ENCODE measurements around the gene ABCF1.
A peak's percentile ranks its signal among the peaks of the same experiment; 100 is the strongest.

Gene ABCF1

GRCh38 chr6:30616811-30617564 is 45.7 kb downstream of the ABCF1 start, which contains the start of gene PPP1R10:
TSS of gene PPP1R10 (minus strand) at chr6:30617243. CDS start at chr6:30609944, 7,299 bp downstream.
- peak within 1 kb of the TSS; percentile 28 for H2AFZ ChIP-seq (ENCODE audit: low read depth)

GRCh38 chr6:30617565-30618269 is 46.5 kb downstream of the ABCF1 start, which contains the start of gene MRPS18B:
TSS of gene MRPS18B (plus strand) at chr6:30617840. CDS start at chr6:30617866, 26 bp downstream.
- Histone ChIP-seq H3K27ac (peak within 1 kb of the TSS; percentile 95), H3K9ac (peak within 1 kb of the TSS; percentile 98), H3K4me2 (peak within 1 kb of the TSS; percentile 87), H3K79me2 (ENCODE audit: insufficient read depth, low read depth) (peaks cover 58% of the 10 kb centered on the region), H2AFZ (ENCODE audit: low read depth) (peak within 1 kb of the TSS; percentile 28), H4K20me1 (ENCODE audit: insufficient read depth) (no peaks in the 10 kb centered on the region), H3K4me3 (IDR thresholded peaks at IDR 0.05; ENCODE audit: insufficient read depth, low read depth, low read length) (no peak within 1 kb of the TSS), H3K27me3 (ENCODE audit: insufficient read depth, low read depth) (no peaks in the 10 kb centered on the region), H3K4me1 (ENCODE audit: low read depth, poor library complexity, severe bottlenecking) (peaks cover 28% of the 10 kb centered on the region), H3K36me3 (ENCODE audit: insufficient read depth) (peaks cover 10% of the 10 kb centered on the region; the same call in 1 of the 2 replicates)
- TF ChIP-seq CTCF (conservative IDR thresholded peaks at IDR 0.05; ENCODE audit: low read depth, low read length), result no peak

More at GRCh38 chr6:30616811-30617564, 45.7 kb downstream of the ABCF1 start, which contains the start of gene PPP1R10:
- Histone ChIP-seq H3K79me2 (ENCODE audit: insufficient read depth, low read depth) (peaks cover 60% of the 10 kb centered on the region), H3K27me3 (ENCODE audit: insufficient read depth, low read depth) (no peaks in the 10 kb centered on the region), H3K4me3 (IDR thresholded peaks at IDR 0.05; ENCODE audit: insufficient read depth, low read depth, low read length) (no peak within 1 kb of the TSS), H3K27ac (peak within 1 kb of the TSS; percentile 95), H3K4me2 (peak within 1 kb of the TSS; percentile 87), H3K4me1 (ENCODE audit: low read depth, poor library complexity, severe bottlenecking) (peaks cover 28% of the 10 kb centered on the region), H3K36me3 (ENCODE audit: insufficient read depth) (peaks cover 10% of the 10 kb centered on the region; the same call in 1 of the 2 replicates), H3K9ac (peak within 1 kb of the TSS; percentile 98), H4K20me1 (ENCODE audit: insufficient read depth) (no peaks in the 10 kb centered on the region)
- no peak for TF ChIP-seq CTCF (conservative IDR thresholded peaks at IDR 0.05; ENCODE audit: low read depth, low read length)

- no peak overlapping the region for H3K4me3 ChIP-seq (IDR thresholded peaks at IDR 0.05; ENCODE audit: insufficient read depth, low read depth, low read length)
- peaks cover 23% of the 10 kb centered on the region for H3K4me1 ChIP-seq (ENCODE audit: low read depth, poor library complexity, severe bottlenecking)
- peak overlapping the region; percentile 86 for H3K4me2 ChIP-seq
- peak overlapping the region; percentile 28 for H2AFZ ChIP-seq (ENCODE audit: low read depth)
- TF ChIP-seq CTCF (conservative IDR thresholded peaks at IDR 0.05; ENCODE audit: low read depth, low read length), result no peak
- H3K27ac ChIP-seq, result peak overlapping the region; percentile 95
- H3K27me3 ChIP-seq (ENCODE audit: insufficient read depth, low read depth), result no peaks in the 10 kb centered on the region
- H3K79me2 ChIP-seq (ENCODE audit: insufficient read depth, low read depth), result peaks cover 54% of the 10 kb centered on the region
- H3K9ac ChIP-seq, result peak overlapping the region; percentile 98
- peaks cover 10% of the 10 kb centered on the region; the same call in 1 of the 2 replicates for H3K36me3 ChIP-seq (ENCODE audit: insufficient read depth)
- H4K20me1 ChIP-seq (ENCODE audit: insufficient read depth), result no peaks in the 10 kb centered on the region
These were observed 47.1 kb downstream of the ABCF1 start for GRCh38 chr6:30618270-30618797.

- H3K36me3 ChIP-seq (ENCODE audit: insufficient read depth), result peaks cover 10% of the 10 kb centered on the region; the same call in 1 of the 2 replicates
- no peak overlapping the region for H3K9ac ChIP-seq
- H3K27ac ChIP-seq, result no peak overlapping the region
- no peak overlapping the region for H3K4me3 ChIP-seq (IDR thresholded peaks at IDR 0.05; ENCODE audit: insufficient read depth, low read depth, low read length)
- H3K4me1 ChIP-seq (ENCODE audit: low read depth, poor library complexity, severe bottlenecking), result peaks cover 11% of the 10 kb centered on the region
- H3K79me2 ChIP-seq (ENCODE audit: insufficient read depth, low read depth), result peaks cover 43% of the 10 kb centered on the region
- no peak overlapping the region for H2AFZ ChIP-seq (ENCODE audit: low read depth)
- no peaks in the 10 kb centered on the region for H3K27me3 ChIP-seq (ENCODE audit: insufficient read depth, low read depth)
- H3K4me2 ChIP-seq, result peak overlapping the region; percentile 86; the same call in 1 of the 2 replicates
- TF ChIP-seq CTCF (conservative IDR thresholded peaks at IDR 0.05; ENCODE audit: low read depth, low read length), result no peak
- no peaks in the 10 kb centered on the region for H4K20me1 ChIP-seq (ENCODE audit: insufficient read depth)
These were observed 48.3 kb downstream of the ABCF1 start for GRCh38 chr6:30619561-30619960.

Measured in KMS-11 (cell line).